Stimulated activated CD4-positive, alpha-beta T cell treated with anti-CD3 and anti-CD28 coated beads, Interleukin-1b, Interleukin-23, amount 100 ng/mL, for 24 hours (primary cell): ENCODE data around the gene ATF3.
"Not testable (repeated sequence)": the region's sequence is repeated elsewhere in the genome, so short reads cannot be mapped to it uniquely, and the experiment has no call there.

ENCODE experiments used
- DNase-seq, 4 experiments: peaks; one replicate each; pipeline ENCODE4 v3.0.0-alpha.2; 2020; ENCODE audit warnings: low read depth in 4 of 4, low spot score in 1 of 4

The ATF3 gene

GRCh38 chr1:212625781-212626450, 17.4 kb downstream of the ATF3 start:
- no peak for DNase-seq

GRCh38 chr1:212628046-212628445, 19.5 kb downstream of the ATF3 start:
- no peak for DNase-seq

DNA sequence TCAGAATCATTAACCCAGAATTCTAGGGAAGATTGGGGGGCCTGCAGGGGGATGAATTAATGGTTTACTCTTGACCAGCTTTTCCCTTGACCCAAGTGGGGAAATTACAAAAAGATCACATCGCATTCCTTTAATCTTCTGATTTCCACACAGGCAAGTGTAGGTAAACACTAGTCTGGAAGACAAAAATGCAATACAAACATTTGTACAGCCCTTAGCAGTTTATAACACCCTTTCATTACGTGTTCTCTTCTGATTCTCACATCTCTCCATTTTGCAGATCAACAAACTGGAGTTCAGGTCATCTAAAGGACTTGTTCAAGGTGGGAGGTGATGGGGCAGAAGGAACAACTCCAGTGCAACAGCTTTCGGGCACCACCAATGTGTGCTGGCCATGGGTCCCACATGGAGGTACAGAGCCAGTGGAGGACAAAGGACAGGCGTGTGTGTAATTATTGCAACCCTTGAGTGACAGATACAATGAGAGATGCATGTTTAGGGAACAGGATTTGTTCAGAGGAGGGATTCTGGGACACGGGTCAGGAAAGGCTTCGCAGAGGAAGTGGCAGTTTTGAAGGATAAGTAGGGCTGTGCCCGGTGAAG, 20.4 kb downstream of the ATF3 start:
- no peak for DNase-seq

GRCh38 chr1:212629450-212630157, 21.0 kb downstream of the ATF3 start:
- no peak for DNase-seq

GRCh38 chr1:212630158-212630900, 21.8 kb downstream of the ATF3 start:
- peak in 3 of 4 experiments; percentile 21 to 50 (median 47) for DNase-seq

DNA sequence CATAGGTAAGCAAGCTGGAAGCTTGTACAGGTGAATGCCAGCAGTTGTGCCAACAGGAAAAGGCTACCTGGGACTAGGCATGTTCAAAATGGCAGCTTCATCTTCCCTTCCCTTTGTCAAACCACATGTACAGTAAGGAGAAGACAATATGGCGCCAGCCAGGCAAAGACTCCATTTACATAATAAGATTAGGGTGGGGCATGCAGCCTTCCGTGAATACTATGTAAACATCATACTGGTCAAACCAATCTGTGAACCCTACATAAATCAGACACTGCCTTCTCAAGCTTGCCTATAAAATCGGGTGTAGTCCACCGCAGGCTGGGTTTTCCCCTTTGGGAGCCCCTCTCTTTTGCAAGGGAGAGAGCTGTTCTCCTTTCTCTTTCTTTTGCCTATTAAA, 24.6 kb downstream of the ATF3 start:
- DNase-seq, result no peak

- no peak for DNase-seq
These were observed 25.7 kb downstream of the ATF3 start for GRCh38 chr1:212634252-212634651.

DNA sequence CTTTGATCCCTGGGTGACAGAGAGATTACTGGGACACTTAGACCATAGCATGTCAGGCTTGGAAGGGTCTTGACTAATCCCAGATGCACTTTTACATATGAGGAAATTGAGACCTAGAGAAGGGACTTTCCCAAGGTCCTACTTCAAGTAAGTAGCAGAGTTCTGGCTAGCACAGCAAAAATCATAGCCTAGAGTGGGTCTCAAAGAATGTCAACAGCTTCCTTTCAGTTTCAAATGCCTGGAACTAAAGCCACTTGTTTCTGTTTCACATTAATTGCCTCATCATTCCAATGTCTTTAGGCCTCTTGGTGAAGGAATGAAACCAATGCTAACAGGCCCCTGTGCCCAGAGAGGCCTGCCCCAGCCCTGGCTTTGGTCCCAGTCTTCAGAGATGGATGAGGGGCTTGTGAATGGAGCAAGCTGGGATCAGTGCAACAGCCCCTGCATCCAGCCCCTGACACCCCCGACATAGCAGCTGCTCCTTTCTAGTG, 26.6 kb downstream of the ATF3 start:
- no peak for DNase-seq

GRCh38 chr1:212637902-212638301, 29.3 kb downstream of the ATF3 start:
- DNase-seq, result no peak

DNA sequence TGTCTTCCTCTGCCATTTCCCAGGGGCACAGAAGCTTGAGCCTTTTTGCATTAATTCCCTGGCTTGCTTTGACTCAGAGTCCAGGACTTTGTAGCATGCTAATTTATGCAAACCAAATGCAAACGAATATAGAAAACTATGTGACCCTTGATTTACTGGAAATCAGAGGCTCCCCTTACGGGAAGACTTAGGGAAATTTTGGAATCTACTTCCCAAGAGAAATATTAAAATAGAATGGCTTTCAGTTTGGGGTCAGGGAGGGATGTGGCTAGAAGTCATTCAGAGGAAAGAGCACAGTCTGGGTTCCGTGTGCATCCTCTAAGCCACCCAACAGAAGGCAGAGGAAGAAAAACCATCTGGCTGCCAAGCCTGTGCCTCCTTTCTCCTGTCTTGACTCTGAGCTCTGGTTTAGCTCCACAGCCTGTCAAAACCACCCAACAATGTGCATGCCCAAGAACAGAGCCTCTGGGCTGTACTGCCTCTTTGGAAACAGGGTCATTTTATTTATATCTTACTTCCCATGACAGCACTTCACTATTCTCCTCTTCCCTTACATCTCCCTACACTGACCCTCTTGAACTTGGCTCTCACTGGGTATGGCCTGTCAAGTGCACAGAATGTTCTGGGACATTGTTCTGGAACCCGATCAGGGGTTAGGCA, 30.1 kb downstream of the ATF3 start:
- no peak for DNase-seq

- not testable (repeated sequence) for DNase-seq
These were observed 31.0 kb downstream of the ATF3 start for GRCh38 chr1:212639524-212639923.

- no peak for DNase-seq
These were observed 31.8 kb downstream of the ATF3 start for GRCh38 chr1:212640223-212640878.

GRCh38 chr1:212641956-212642355, 33.4 kb downstream of the ATF3 start:
- DNase-seq, result no peak

- no peak for DNase-seq
These were observed 35.3 kb downstream of the ATF3 start for GRCh38 chr1:212643877-212644276.

- no peak for DNase-seq
These were observed 36.4 kb downstream of the ATF3 start for GRCh38 chr1:212644866-212645545.

- DNase-seq, result no peak
These were observed 37.3 kb downstream of the ATF3 start for GRCh38 chr1:212645546-212646543.

GRCh38 chr1:212646588-212646987, 38.0 kb downstream of the ATF3 start:
- no peak for DNase-seq

- no peak for DNase-seq
These were observed 38.4 kb downstream of the ATF3 start for GRCh38 chr1:212647004-212647403.

- DNase-seq, result no peak
These were observed 39.9 kb downstream of the ATF3 start for GRCh38 chr1:212648431-212648830.
